ENCODE measurements around the gene DNMT3A. TPM values are rescaled to one million over a fixed set of nuclear protein-coding genes. Genes with fewer than 3 reads are reported as not detected.
A peak's percentile ranks its signal among the peaks of the same experiment; 100 is the strongest.

Gene DNMT3A
- total and polyA plus RNA-seq, 10 donors: 9.0 to 64.6 (median 33.2) TPM

DNA sequence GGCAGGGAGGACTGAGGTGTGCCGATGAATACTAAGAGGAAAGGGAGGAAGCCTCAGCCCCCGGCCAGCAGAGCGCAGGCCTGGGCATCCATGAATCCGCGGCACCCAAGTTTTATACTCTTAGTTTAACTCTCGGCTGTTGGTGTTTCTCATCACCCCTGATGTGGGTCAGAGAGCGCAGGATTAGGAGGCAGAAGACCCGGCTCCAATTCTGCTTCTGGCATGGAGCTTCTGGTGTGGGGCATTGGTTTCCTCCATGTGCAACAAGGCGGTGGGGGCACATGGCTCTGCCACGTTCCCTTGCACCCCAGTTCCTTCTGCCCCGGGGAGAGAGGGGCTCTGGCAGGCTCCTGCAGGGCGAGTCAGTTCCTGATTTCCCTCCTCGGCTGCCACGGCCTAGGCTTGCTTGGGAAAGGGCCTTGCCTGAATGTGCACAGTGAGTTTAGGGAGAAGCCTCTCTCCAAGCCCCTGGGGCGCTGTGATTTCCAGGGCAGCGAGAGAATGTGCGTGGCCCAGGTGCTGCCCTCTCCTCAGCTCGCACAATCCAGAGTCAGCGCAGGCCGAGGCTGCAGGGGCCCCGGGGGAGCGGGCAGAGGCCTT, 36.2 kb upstream of the DNMT3A start:
- peaks cover 12 to 39% (median 25%) of the 10 kb centered on the region in 6 donors for H3K4me1 ChIP-seq
- H3K36me3 ChIP-seq: no peaks in the 10 kb centered on the region
- H3K27me3 ChIP-seq (replicated peaks in 1 of 7): no peaks in the 10 kb centered on the region
- TF ChIP-seq POLR2A (IDR thresholded peaks at IDR 0.05): no peak
- TF ChIP-seq, protein P1, sequence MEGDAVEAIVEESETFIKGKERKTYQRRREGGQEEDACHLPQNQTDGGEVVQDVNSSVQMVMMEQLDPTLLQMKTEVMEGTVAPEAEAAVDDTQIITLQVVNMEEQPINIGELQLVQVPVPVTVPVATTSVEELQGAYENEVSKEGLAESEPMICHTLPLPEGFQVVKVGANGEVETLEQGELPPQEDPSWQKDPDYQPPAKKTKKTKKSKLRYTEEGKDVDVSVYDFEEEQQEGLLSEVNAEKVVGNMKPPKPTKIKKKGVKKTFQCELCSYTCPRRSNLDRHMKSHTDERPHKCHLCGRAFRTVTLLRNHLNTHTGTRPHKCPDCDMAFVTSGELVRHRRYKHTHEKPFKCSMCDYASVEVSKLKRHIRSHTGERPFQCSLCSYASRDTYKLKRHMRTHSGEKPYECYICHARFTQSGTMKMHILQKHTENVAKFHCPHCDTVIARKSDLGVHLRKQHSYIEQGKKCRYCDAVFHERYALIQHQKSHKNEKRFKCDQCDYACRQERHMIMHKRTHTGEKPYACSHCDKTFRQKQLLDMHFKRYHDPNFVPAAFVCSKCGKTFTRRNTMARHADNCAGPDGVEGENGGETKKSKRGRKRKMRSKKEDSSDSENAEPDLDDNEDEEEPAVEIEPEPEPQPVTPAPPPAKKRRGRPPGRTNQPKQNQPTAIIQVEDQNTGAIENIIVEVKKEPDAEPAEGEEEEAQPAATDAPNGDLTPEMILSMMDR (IDR thresholded peaks at IDR 0.05 in 8 of 11, conservative IDR thresholded peaks at IDR 0.05 in 3 of 11): no peak
- no peak for TF ChIP-seq POLR2AphosphoS5 (IDR thresholded peaks at IDR 0.05)
- intact Hi-C loops (cut with DNase I; ENCODE audit: low total_unique reads): no loop called here
- H3K9me3 ChIP-seq: peaks cover 0 to 5% (median 0%) of the 10 kb centered on the region in 8 donors
- H3K4me3 ChIP-seq: no peak overlapping the region
- WGBS, 5 donors: 84 to 92% (median 87%) methylated on average over 15 to 22 of the region's 22 CpGs
- DNase-seq: peak; percentile 73
- H3K27ac ChIP-seq: peak overlapping the region in 4 of 8 donors; percentile 10 to 84 (median 72)

- intact Hi-C loops (cut with DNase I; ENCODE audit: low total_unique reads): no loop called here
- WGBS, 5 donors: 18 to 26% (median 19%) methylated on average over 30 to 52 of the region's 52 CpGs
- DNase-seq: peak; percentile 98
- Histone ChIP-seq H3K27me3 (replicated peaks in 1 of 7) (no peaks in the 10 kb centered on the region), H3K4me3 (peak overlapping the region in 7 of 8 donors; percentile 3 to 42 (median 13)), H3K4me1 (peaks cover 12 to 39% (median 25%) of the 10 kb centered on the region in 6 donors), H3K36me3 (no peaks in the 10 kb centered on the region), H3K9me3 (peaks cover 0 to 5% (median 0%) of the 10 kb centered on the region in 8 donors), H3K27ac (peak overlapping the region; percentile 10 to 84 (median 69))
- TF ChIP-seq POLR2AphosphoS5 (IDR thresholded peaks at IDR 0.05) (peak; percentile 73 to 85 (median 82)), POLR2A (IDR thresholded peaks at IDR 0.05) (no peak)
- TF ChIP-seq, protein P1 (IDR thresholded peaks at IDR 0.05 in 8 of 11, conservative IDR thresholded peaks at IDR 0.05 in 3 of 11): peak; percentile 55 to 100 (median 98)
These were observed 35.3 kb upstream of the DNMT3A start for GRCh38 chr2:25376750-25377621.

DNA sequence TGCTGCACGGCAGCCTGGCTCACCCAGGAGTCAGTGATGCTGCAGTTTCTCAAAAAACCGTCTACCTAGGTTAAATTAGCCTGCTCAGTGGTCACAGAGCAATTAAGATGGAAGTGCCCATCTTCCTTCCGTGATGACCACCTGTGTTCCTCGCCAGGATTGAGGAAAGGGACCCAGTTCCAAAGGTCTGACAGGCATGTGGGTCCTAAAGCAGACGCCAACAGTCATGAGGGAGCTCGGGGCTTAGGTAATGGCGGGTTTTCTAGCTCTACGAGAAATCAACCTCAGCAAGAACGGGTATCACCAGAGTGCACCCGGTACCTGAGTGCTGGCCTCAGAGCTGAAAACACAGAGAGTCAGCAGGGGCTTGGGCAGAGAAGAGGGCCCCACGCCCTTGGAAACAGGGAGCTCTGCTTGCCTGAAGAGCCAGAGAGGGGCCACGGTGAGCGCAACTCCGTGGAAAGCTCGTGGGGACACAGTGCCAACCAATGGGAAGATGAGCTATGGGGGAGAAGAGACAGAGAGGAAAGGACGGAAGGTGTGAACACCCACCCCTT, 34.3 kb upstream of the DNMT3A start:
- peak; percentile 79 for DNase-seq
- Histone ChIP-seq H3K27me3 (replicated peaks in 1 of 7) (no peaks in the 10 kb centered on the region), H3K36me3 (no peaks in the 10 kb centered on the region), H3K4me1 (peaks cover 12 to 39% (median 25%) of the 10 kb centered on the region in 6 donors), H3K4me3 (peak overlapping the region in 3 of 8 donors; percentile 10 to 42 (median 17)), H3K27ac (peak overlapping the region in 4 of 8 donors; percentile 67 to 84 (median 74)), H3K9me3 (peaks cover 0 to 5% (median 0%) of the 10 kb centered on the region in 8 donors)
- WGBS, 5 donors: 76 to 81% (median 79%) methylated on average over 15 to 16 of the region's 16 CpGs
- TF ChIP-seq, protein P1 (IDR thresholded peaks at IDR 0.05 in 8 of 11, conservative IDR thresholded peaks at IDR 0.05 in 3 of 11): no peak
- no peak for TF ChIP-seq POLR2AphosphoS5 (IDR thresholded peaks at IDR 0.05)
- no peak for TF ChIP-seq POLR2A (IDR thresholded peaks at IDR 0.05)
- intact Hi-C loops (cut with DNase I; ENCODE audit: low total_unique reads): no loop called here
